ENCODE results near the gene HRH4.

DNA sequence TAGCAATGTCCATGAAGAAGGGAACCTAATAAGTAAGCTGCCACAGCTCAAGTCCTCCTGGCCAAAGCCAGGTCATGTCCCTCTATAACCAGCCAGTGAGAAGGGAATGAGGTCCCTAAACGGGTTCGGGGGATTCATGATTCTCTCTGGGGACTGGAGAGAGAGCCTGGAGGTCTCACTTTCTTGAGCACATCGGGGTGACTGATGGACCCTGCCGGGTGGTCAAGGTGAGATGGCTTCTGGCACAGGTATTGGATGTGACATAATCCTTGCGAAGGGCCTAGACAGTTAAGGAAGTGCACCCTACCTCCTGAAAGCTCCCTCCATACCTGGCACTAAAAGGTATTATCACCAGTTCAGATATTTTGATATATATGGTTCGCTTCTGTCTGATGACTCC, 45.7 kb downstream of the HRH4 start:
- TF ChIP-seq, protein P1, sequence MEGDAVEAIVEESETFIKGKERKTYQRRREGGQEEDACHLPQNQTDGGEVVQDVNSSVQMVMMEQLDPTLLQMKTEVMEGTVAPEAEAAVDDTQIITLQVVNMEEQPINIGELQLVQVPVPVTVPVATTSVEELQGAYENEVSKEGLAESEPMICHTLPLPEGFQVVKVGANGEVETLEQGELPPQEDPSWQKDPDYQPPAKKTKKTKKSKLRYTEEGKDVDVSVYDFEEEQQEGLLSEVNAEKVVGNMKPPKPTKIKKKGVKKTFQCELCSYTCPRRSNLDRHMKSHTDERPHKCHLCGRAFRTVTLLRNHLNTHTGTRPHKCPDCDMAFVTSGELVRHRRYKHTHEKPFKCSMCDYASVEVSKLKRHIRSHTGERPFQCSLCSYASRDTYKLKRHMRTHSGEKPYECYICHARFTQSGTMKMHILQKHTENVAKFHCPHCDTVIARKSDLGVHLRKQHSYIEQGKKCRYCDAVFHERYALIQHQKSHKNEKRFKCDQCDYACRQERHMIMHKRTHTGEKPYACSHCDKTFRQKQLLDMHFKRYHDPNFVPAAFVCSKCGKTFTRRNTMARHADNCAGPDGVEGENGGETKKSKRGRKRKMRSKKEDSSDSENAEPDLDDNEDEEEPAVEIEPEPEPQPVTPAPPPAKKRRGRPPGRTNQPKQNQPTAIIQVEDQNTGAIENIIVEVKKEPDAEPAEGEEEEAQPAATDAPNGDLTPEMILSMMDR (IDR thresholded peaks at IDR 0.05; ENCODE audit: low read depth, low read length) = no peak
- TF ChIP-seq EZH2phosphoT487 (IDR thresholded peaks at IDR 0.05; ENCODE audit: low read depth) = no peak

Data from OCI-LY3 (cell line).